WERI-Rb-1 (cell line): Measurements from ENCODE around the gene CDC42BPG.

Source experiments
- DNase-seq: peaks from one replicate; pipeline ENCODE4 v3.0.0-alpha.2; 2020
- H3K27ac ChIP-seq: fragments of 250-450 bp; sonication (Bioruptor Pico); 2 replicates; pipeline ENCODE4 v1.5.1; 2020; ENCODE audit warnings: mild to moderate bottlenecking, moderate library complexity
- H3K27me3 ChIP-seq: fragments of 250-450 bp; sonication (Bioruptor Pico); 2 replicates; pipeline ENCODE4 v1.5.1; 2021; ENCODE audit warnings: mild to moderate bottlenecking, low read depth, moderate library complexity; ENCODE audit not compliant: insufficient read depth, severe bottlenecking
- H3K36me3 ChIP-seq: fragments of 250-450 bp; sonication (Bioruptor Pico); 2 replicates; pipeline ENCODE4 v1.5.1; 2020; ENCODE audit warnings: mild to moderate bottlenecking, moderate library complexity
- H3K4me3 ChIP-seq: 2 replicates; pipeline ENCODE4 v1.5.1; 2011; ENCODE audit warnings: low read depth, mild to moderate bottlenecking, control low read depth, low read length
- H3K9me3 ChIP-seq: fragments of 250-450 bp; sonication (Bioruptor Pico); 2 replicates; pipeline ENCODE4 v1.5.1; 2021; ENCODE audit warnings: mild to moderate bottlenecking, moderate library complexity; ENCODE audit not compliant: severe bottlenecking
- CTCF ChIP-seq: IDR thresholded peaks from 2 replicates; pipeline ENCODE4 v1.5.1; 2011; ENCODE audit warnings: low read depth, mild to moderate bottlenecking, control low read depth, inconsistent platforms, low read length

Gene CDC42BPG

GRCh38 chr11:64800303-64801157 lies 43.9 kb downstream of the CDC42BPG start:
- no peaks in the 10 kb centered on the region for H3K9me3 ChIP-seq
- H3K27ac ChIP-seq: no peak overlapping the region
- peaks cover 46% of the 10 kb centered on the region for H3K36me3 ChIP-seq
- no peak for DNase-seq
- H3K27me3 ChIP-seq: no peaks in the 10 kb centered on the region
- no peak overlapping the region for H3K4me3 ChIP-seq
- no peak for TF ChIP-seq CTCF

- Histone ChIP-seq H3K27me3 (no peaks in the 10 kb centered on the region), H3K9me3 (no peaks in the 10 kb centered on the region), H3K27ac (no peak overlapping the region), H3K4me3 (no peak overlapping the region), H3K36me3 (peaks cover 39% of the 10 kb centered on the region)
- no peak for DNase-seq
- no peak for TF ChIP-seq CTCF
Measured at GRCh38 chr11:64799623-64800302, 44.7 kb downstream of the CDC42BPG start.

GRCh38 chr11:64799256-64799622 lies 45.2 kb downstream of the CDC42BPG start:
- Histone ChIP-seq H3K36me3 (peaks cover 34% of the 10 kb centered on the region), H3K27me3 (no peaks in the 10 kb centered on the region), H3K9me3 (no peaks in the 10 kb centered on the region), H3K4me3 (no peak overlapping the region), H3K27ac (no peak overlapping the region)
- no peak for TF ChIP-seq CTCF
- no peak for DNase-seq

- no peak for TF ChIP-seq CTCF
- peaks cover 29% of the 10 kb centered on the region for H3K36me3 ChIP-seq
- no peaks in the 10 kb centered on the region for H3K9me3 ChIP-seq
- no peak for DNase-seq
- no peak overlapping the region for H3K4me3 ChIP-seq
- no peak overlapping the region for H3K27ac ChIP-seq
- no peaks in the 10 kb centered on the region for H3K27me3 ChIP-seq
Measured at GRCh38 chr11:64796757-64797541, 47.5 kb downstream of the CDC42BPG start.

- DNase-seq: no peak
- H3K9me3 ChIP-seq: no peaks in the 10 kb centered on the region
- H3K36me3 ChIP-seq: peaks cover 29% of the 10 kb centered on the region
- TF ChIP-seq CTCF: no peak
- no peaks in the 10 kb centered on the region for H3K27me3 ChIP-seq
- no peak overlapping the region for H3K4me3 ChIP-seq
- H3K27ac ChIP-seq: no peak overlapping the region
Measured at GRCh38 chr11:64796047-64796756, 48.3 kb downstream of the CDC42BPG start.
